Stimulated activated naive CD8-positive, alpha-beta T cell treated with anti-CD3 and anti-CD28 coated beads, Interleukin-15, Interleukin-2, amounts not matched to agents 100 U/mL and 50 U/mL, for 24 hours (primary cell): ENCODE data around the gene CHAF1A.

Experiments
- ATAC-seq: fragments of 150-1000 bp; cut with Tn5 transposase; one replicate; pipeline ENCODE4 v1.10.0; 2021
- DNase-seq: peaks from one replicate; pipeline ENCODE4 v3.0.0; 2021

Gene CHAF1A

GRCh38 chr19:4367336-4367723, 35.1 kb upstream of the CHAF1A start:
- no peak for ATAC-seq
- DNase-seq, result no peak

- no peak for DNase-seq
- ATAC-seq, result no peak
Measured at GRCh38 chr19:4367781-4368127, 34.7 kb upstream of the CHAF1A start.

- DNase-seq (peak; percentile 33), ATAC-seq (no peak)
Measured at GRCh38 chr19:4368128-4368820, 34.2 kb upstream of the CHAF1A start.

- DNase-seq, result peak; percentile 75
- peak; percentile 65 for ATAC-seq
Measured at GRCh38 chr19:4369109-4369887, 33.1 kb upstream of the CHAF1A start.

- DNase-seq, result peak; percentile 87
- peak; percentile 87 for ATAC-seq
Measured at GRCh38 chr19:4369888-4370260, 32.6 kb upstream of the CHAF1A start.

- DNase-seq (no peak), ATAC-seq (no peak)
Measured at GRCh38 chr19:4370418-4371041, 31.9 kb upstream of the CHAF1A start.

- no peak for DNase-seq
- no peak for ATAC-seq
Measured at GRCh38 chr19:4371247-4372164, 30.9 kb upstream of the CHAF1A start.

GRCh38 chr19:4372165-4373012, 30.1 kb upstream of the CHAF1A start:
- ATAC-seq, result no peak
- no peak for DNase-seq

GRCh38 chr19:4373013-4373367, 29.4 kb upstream of the CHAF1A start:
- no peak for DNase-seq
- ATAC-seq, result no peak

- no peak for ATAC-seq
- no peak for DNase-seq
Measured at GRCh38 chr19:4373601-4374497, 28.6 kb upstream of the CHAF1A start.

- DNase-seq (no peak), ATAC-seq (no peak)
Measured at GRCh38 chr19:4374498-4375163, 27.8 kb upstream of the CHAF1A start.

GRCh38 chr19:4375164-4376027, 27.0 kb upstream of the CHAF1A start:
- DNase-seq (peak; percentile 27), ATAC-seq (no peak)

- ATAC-seq, result no peak
- no peak for DNase-seq
Measured at GRCh38 chr19:4376028-4376670, 26.3 kb upstream of the CHAF1A start.

GRCh38 chr19:4376671-4376990, 25.8 kb upstream of the CHAF1A start:
- DNase-seq (no peak), ATAC-seq (no peak)

- DNase-seq (no peak), ATAC-seq (no peak)
Measured at GRCh38 chr19:4376991-4377781, 25.3 kb upstream of the CHAF1A start.

GRCh38 chr19:4378886-4379285, 23.6 kb upstream of the CHAF1A start:
- no peak for DNase-seq
- ATAC-seq, result no peak

GRCh38 chr19:4379383-4380253, 22.8 kb upstream of the CHAF1A start:
- ATAC-seq, result peak; percentile 70
- peak; percentile 68 for DNase-seq
